Psoas muscle (tissue), 8 donors: ENCODE measurements around the gene BTBD3. TPM values are rescaled to one million over a fixed set of nuclear protein-coding genes. Genes with fewer than 3 reads are reported as not detected.

Source experiments
- ATAC-seq, 4 donors: fragments of 200-7000 bp; cut with Tn5 transposase; one replicate each; pipeline ENCODE4 v1.9.1; 2020; ENCODE audit warnings: moderate library complexity in 3 of 4, mild to moderate bottlenecking in 2 of 4
- DNase-seq, 2 donors: peaks; one replicate each; pipeline ENCODE4 v3.0.0-alpha.2; 2020
- H3K27ac ChIP-seq: fragments of 200-600 bp; one replicate; pipeline ENCODE4 v1.8.0; 2022
- H3K27me3 ChIP-seq, 3 donors: fragments of 200-600 bp in 1 of 3; one replicate each; pipeline versions ENCODE4 v1.6.1 to v1.8.0; 2013 to 2022; ENCODE audit warnings: low read length in 2 of 3, mild to moderate bottlenecking in 2 of 3, moderate library complexity in 1 of 3; ENCODE audit not compliant: insufficient read depth in 3 of 3
- H3K36me3 ChIP-seq, 2 donors: fragments of 200-600 bp in 1 of 2; one replicate each; pipeline versions ENCODE4 v1.6.1 to v1.8.0; 2013 to 2022; ENCODE audit warnings: low read depth in 1 of 2, mild to moderate bottlenecking in 1 of 2, moderate library complexity in 1 of 2; ENCODE audit not compliant: insufficient read depth in 1 of 2
- H3K4me1 ChIP-seq: fragments of 200-600 bp; one replicate; pipeline ENCODE4 v1.8.0; 2022
- H3K4me3 ChIP-seq: fragments of 200-600 bp; one replicate; pipeline ENCODE4 v1.8.0; 2022; ENCODE audit warnings: mild to moderate bottlenecking
- H3K9me3 ChIP-seq: fragments of 200-600 bp; one replicate; pipeline ENCODE4 v1.8.0; 2022
- WGBS, 3 donors: extraction: QIAGEN DNeasy Blood & Tissue Kit; methylation state at CpG; one replicate each; pipeline versions ENCODE4 v1.1.6 to v1.1.7; 2013; 5-methylcytosine and 5-hydroxymethylcytosine counted together
- intact Hi-C, 2 donors: fragments of 100-400 bp; cut with DNase I; formaldehyde crosslinking; loops; one replicate each; pipeline versions ENCODE4 v1.11.0 to v1.14.2; 2022
- polyA plus RNA-seq, 3 donors: library from polyadenylated mRNA; stranded (reverse); fragments of 200-250 nt; gene quantifications; one replicate each; pipeline ENCODE4 v1.2.3, GENCODE V29; 2013
- total RNA-seq, 4 donors: library from RNA; stranded (reverse); fragmentation: NEBNext Ultra II Directional in 2 of 4; extraction: Animal tissue kit (Norgen Biotek cat#: 25700) in 2 of 4; gene quantifications; one replicate each; pipeline versions ENCODE4 v1.2.1 to v1.2.4, GENCODE V29; 2021 to 2023
- TF ChIP-seq, protein P1 (sequence below): fragments of 200-600 bp; IDR thresholded peaks from one replicate; pipeline ENCODE4 v1.8.0; 2022; ENCODE audit warnings: antibody characterized with exemption
- donor health status: healthy with polysubstance abuse.
- donor health status: DM: no; HTN: no; CAD: no; lungs with moderate emphysema.
- donor health status: Bipolar disorder and iron deficiency.
- donor health status: healthy.
- donor health status: DM: yes; HTN: yes; CAD: no.
- donor health status: DM: no; HTN: no; CAD: no.
- donor health status: DM: no; HTN: no; CAD: no.
- donor health status: DM: yes; HTN: yes; CAD: no.

Gene BTBD3
- total and polyA plus RNA-seq, 7 donors = 7.3 to 23.7 (median 15.1) TPM

DNA sequence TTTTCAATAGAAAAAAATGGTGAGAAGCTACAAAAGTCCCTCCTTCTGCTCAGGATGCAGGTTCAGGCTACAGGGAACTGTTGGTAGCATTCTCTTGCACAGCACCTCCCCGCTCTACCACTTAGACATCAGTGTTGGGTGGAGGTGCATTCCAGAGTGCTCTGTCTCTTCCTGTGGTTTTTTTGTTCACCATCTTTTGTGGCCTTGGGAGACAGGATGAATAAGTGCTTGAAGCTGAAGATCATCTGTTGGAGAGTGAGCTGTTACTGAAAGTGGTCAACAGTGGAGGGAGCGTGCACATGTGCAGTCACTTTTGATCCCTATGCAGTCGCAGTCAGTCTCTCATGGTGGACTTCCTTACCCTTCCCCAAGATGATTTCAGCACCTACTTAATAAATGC is 16.6 kb upstream of the BTBD3 start:
- 96 to 100% (median 98%) methylated on average over 3 of the region's 3 CpGs for WGBS, 3 donors
- DNase-seq (no peak), ATAC-seq (no peak)
- Histone ChIP-seq H3K36me3 (peaks cover 0 to 3% of the 10 kb centered on the region in 2 donors), H3K4me1 (peaks cover 17% of the 10 kb centered on the region), H3K4me3 (no peak overlapping the region), H3K27me3 (no peaks in the 10 kb centered on the region), H3K27ac (no peak overlapping the region), H3K9me3 (no peaks in the 10 kb centered on the region)
- intact Hi-C loops = no loop called here
- TF ChIP-seq, protein P1, sequence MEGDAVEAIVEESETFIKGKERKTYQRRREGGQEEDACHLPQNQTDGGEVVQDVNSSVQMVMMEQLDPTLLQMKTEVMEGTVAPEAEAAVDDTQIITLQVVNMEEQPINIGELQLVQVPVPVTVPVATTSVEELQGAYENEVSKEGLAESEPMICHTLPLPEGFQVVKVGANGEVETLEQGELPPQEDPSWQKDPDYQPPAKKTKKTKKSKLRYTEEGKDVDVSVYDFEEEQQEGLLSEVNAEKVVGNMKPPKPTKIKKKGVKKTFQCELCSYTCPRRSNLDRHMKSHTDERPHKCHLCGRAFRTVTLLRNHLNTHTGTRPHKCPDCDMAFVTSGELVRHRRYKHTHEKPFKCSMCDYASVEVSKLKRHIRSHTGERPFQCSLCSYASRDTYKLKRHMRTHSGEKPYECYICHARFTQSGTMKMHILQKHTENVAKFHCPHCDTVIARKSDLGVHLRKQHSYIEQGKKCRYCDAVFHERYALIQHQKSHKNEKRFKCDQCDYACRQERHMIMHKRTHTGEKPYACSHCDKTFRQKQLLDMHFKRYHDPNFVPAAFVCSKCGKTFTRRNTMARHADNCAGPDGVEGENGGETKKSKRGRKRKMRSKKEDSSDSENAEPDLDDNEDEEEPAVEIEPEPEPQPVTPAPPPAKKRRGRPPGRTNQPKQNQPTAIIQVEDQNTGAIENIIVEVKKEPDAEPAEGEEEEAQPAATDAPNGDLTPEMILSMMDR = no peak

GRCh38 chr20:11902285-11902697 is 15.4 kb upstream of the BTBD3 start:
- DNase-seq (no peak), ATAC-seq (no peak)
- 82 to 86% (median 85%) methylated on average over 2 of the region's 2 CpGs for WGBS, 3 donors
- TF ChIP-seq, protein P1 = no peak
- intact Hi-C loops = no loop called here
- Histone ChIP-seq H3K27me3 (no peaks in the 10 kb centered on the region), H3K27ac (no peak overlapping the region), H3K9me3 (no peaks in the 10 kb centered on the region), H3K36me3 (peaks cover 0 to 3% of the 10 kb centered on the region in 2 donors), H3K4me1 (peaks cover 13% of the 10 kb centered on the region), H3K4me3 (no peak overlapping the region)

- DNase-seq (no peak), ATAC-seq (peak in 1 of 4 donors; percentile 40)
- Histone ChIP-seq H3K4me1 (peaks cover 24% of the 10 kb centered on the region), H3K9me3 (no peaks in the 10 kb centered on the region), H3K27ac (no peak overlapping the region), H3K4me3 (no peak overlapping the region), H3K36me3 (no peaks in the 10 kb centered on the region), H3K27me3 (no peaks in the 10 kb centered on the region)
- TF ChIP-seq, protein P1 = no peak
- 86 to 93% (median 90%) methylated on average over 6 of the region's 6 CpGs for WGBS, 3 donors
- intact Hi-C loops = no loop called here
Measured at GRCh38 chr20:11905460-11906179, 12.1 kb upstream of the BTBD3 start.

DNA sequence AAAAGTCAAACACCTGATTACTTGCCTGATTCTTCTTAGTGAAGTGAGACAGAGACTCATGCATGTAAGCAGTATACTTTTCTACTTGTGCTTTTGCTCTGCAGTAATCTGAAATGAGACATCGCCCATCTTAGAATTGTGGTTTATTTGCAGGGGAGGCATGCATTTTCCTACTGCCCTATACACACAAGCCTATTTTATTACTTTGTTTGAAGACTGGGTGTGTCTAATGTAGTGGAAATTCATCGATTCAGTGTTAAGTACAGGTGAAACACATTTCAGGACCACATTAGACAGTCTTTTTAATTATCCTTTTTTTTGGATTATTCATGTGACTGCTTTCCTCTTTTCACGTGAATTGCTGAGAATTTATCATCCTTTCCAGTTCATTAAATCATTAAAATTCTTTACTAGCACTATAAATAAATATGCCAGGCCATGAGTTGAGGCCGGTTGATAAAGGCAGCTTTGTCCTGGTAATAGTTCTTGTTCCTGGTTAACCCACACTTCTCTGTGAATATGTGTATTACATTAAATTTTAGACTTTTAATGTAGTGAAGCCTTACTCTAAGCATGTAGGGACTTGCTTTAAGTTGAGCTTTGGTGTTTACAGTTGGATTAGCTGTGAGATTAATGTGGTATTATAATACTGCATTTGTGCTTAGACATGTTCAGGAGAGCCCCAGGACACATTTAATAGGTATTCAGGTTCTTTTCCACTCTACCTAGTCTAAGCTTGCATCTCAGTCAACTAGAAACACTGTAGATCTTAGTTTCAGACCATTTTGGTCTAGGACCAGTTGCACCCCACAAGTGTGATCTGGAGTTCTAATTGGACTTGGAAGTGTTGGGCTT is 10.8 kb upstream of the BTBD3 start:
- H3K27me3 ChIP-seq = no peaks in the 10 kb centered on the region
- TF ChIP-seq, protein P1 = no peak
- H3K9me3 ChIP-seq = no peaks in the 10 kb centered on the region
- WGBS, 3 donors = 62 to 72% (median 69%) methylated on average over 4 of the region's 4 CpGs
- ATAC-seq = no peak
- H3K4me3 ChIP-seq = no peak overlapping the region
- DNase-seq = no peak
- peaks cover 26% of the 10 kb centered on the region for H3K4me1 ChIP-seq
- intact Hi-C loops = no loop called here
- no peak overlapping the region for H3K27ac ChIP-seq
- H3K36me3 ChIP-seq = no peaks in the 10 kb centered on the region
